GM12878 (cell line): Measurements from ENCODE around the gene LRRK1. TPM values are rescaled to one million over a fixed set of nuclear protein-coding genes. Genes with fewer than 3 reads are reported as not detected.

Experiments used
- ATAC-seq: fragments of 200-7000 bp; cut with Tn5 transposase; 3 replicates; pipeline ENCODE4 v1.9.1; 2020; ENCODE audit warnings: mild to moderate bottlenecking, moderate library complexity
- BruUV-seq: library from RNA; stranded (reverse); fragments of 400-500 nt; replicated peaks from 2 replicates; lab custom pipeline; 2021; lab: Mats Ljungman, UMichigan
- CTCF ChIA-PET: fragments of 300-600 bp; sonication (Branson Sonifier 250); formaldehyde crosslinking; extraction: SDS; loops from one replicate; lab custom pipeline; 2021; ENCODE audit warnings: inconsistent platforms; lab: Yijun Ruan, JAX
- POLR2A ChIA-PET: fragments of 350-600 bp; formaldehyde crosslinking; extraction: SDS; loops from one replicate; lab custom pipeline; 2021; ENCODE audit warnings: inconsistent platforms; lab: Charles Lee
- RAD21 ChIA-PET: fragments of 300-600 bp; sonication (Branson Sonifier 250); formaldehyde crosslinking; loops from one replicate; lab custom pipeline; 2023; ENCODE audit warnings: antibody characterized with exemption; ENCODE audit not compliant: unreplicated experiment; lab: Charles Lee
- SMC1A ChIA-PET: fragments of 300-600 bp; sonication (Branson Sonifier 250); formaldehyde crosslinking; loops from one replicate; lab custom pipeline; 2023; ENCODE audit not compliant: unreplicated experiment, uncharacterized antibody; lab: Charles Lee
- DNase-seq: peaks from one replicate; pipeline ENCODE4 v3.0.0-alpha.2; 2011; ENCODE audit warnings: low read depth, low spot score
- FAIRE-seq: peaks from 3 replicates; lab custom pipeline; 2011; peaks lifted over from hg19 to GRCh38; lab: Jason Lieb, UNC
- H2AFZ ChIP-seq: 2 replicates; pipeline ENCODE4 v1.6.0; 2011; ENCODE audit warnings: low read depth, low read length, control low read depth; ENCODE audit not compliant: control insufficient read depth
- H3K27ac ChIP-seq: 2 replicates; pipeline ENCODE4 v1.5.1; 2011; ENCODE audit warnings: control low read depth; ENCODE audit not compliant: control insufficient read depth, insufficient read depth
- H3K27me3 ChIP-seq, 2 experiments: replicated peaks in 1 of 2; 2 replicates each; pipeline versions ENCODE4 v1.6.0 to v1.6.1; 2011; ENCODE audit warnings: low read length in 1 of 2; ENCODE audit not compliant: control insufficient read depth in 2 of 2, insufficient read depth in 2 of 2
- H3K36me3 ChIP-seq, 2 experiments: 2 replicates each; pipeline ENCODE4 v1.5.1; 2011; ENCODE audit warnings: low read length in 1 of 2; ENCODE audit not compliant: control insufficient read depth in 2 of 2, insufficient read depth in 2 of 2
- H3K4me1 ChIP-seq: 2 replicates; pipeline ENCODE4 v1.6.1; 2011; ENCODE audit warnings: mild to moderate bottlenecking, low read length, moderate library complexity, mixed read lengths; ENCODE audit not compliant: control insufficient read depth, insufficient read depth
- H3K4me2 ChIP-seq: 2 replicates; pipeline ENCODE4 v1.6.0; 2011; ENCODE audit warnings: control low read depth; ENCODE audit not compliant: control insufficient read depth, insufficient read depth
- H3K4me3 ChIP-seq: fragments of 200-600 bp; sonication (generic); 2 replicates; pipeline ENCODE4 v1.5.1; 2016
- H3K79me2 ChIP-seq: 2 replicates; pipeline ENCODE4 v1.6.0; 2011; ENCODE audit warnings: low read length; ENCODE audit not compliant: control insufficient read depth, insufficient read depth
- H3K9ac ChIP-seq: 2 replicates; pipeline ENCODE4 v1.8.0; 2011; ENCODE audit warnings: low read length, control low read depth, mixed read lengths; ENCODE audit not compliant: control insufficient read depth, insufficient read depth
- H3K9me3 ChIP-seq: replicated peaks from 3 replicates; pipeline ENCODE4 v1.5.1; 2011; ENCODE audit warnings: mild to moderate bottlenecking, low read length; ENCODE audit not compliant: control insufficient read depth, insufficient read depth
- H4K20me1 ChIP-seq: 2 replicates; pipeline ENCODE4 v1.6.0; 2011; ENCODE audit not compliant: control insufficient read depth, insufficient read depth
- HDGF ChIP-seq: fragments of 450-650 bp; IDR thresholded peaks from 2 replicates; pipeline ENCODE4 v1.6.1; 2016; ENCODE audit warnings: antibody characterized with exemption
- JUND ChIP-seq: IDR thresholded peaks from 2 replicates; pipeline ENCODE4 v1.6.1; 2012; ENCODE audit warnings: low read depth, mild to moderate bottlenecking, low read length, improper control_type of control experiment, moderate library complexity
- KDM1A ChIP-seq: fragments of 200-600 bp; sonication (generic); IDR thresholded peaks from 2 replicates; pipeline ENCODE4 v1.6.1; 2016; ENCODE audit warnings: borderline replicate concordance
- PAX8 ChIP-seq: fragments of 450-650 bp; IDR thresholded peaks from 2 replicates; pipeline ENCODE4 v1.6.1; 2017; ENCODE audit warnings: mild to moderate bottlenecking, moderate library complexity
- WGBS: methylation state at CpG from one replicate; pipeline ENCODE4 v1.1.6; 2016; ENCODE audit warnings: low lambda C conversion rate; ENCODE audit not compliant: insufficient replicate concordance, insufficient coverage; ENCODE audit errors: missing lambda C conversion rate; 5-methylcytosine and 5-hydroxymethylcytosine counted together
- in situ Hi-C: fragments of 300-500 bp; cut with MboI; formaldehyde crosslinking; loops from 9 replicates; pipeline ENCODE4 v1.14.3; 2018; ENCODE audit warnings: mixed read lengths
- intact Hi-C: fragments of 100-400 bp; cut with micrococcal nuclease; formaldehyde crosslinking; loops from one replicate; pipeline ENCODE4 v1.14.2; 2022; ENCODE audit not compliant: unreplicated experiment
- polyA plus RNA-seq, 11 experiments: library from polyadenylated mRNA; depleted of rRNA in 4 of 11; unstranded in 6 of 11; stranded (reverse) in 5 of 11; fragments of >200 nt; fragmentation: Nextera tagmentation in 4 of 11; fragmentation: Illumina TruSeq in 1 of 11; extraction: Ambion mirVana in 4 of 11; extraction: Trizol in 1 of 11; gene quantifications; 1 replicate in 1 of 11; 2 replicates in 10 of 11; pipeline versions ENCODE4 v1.2.1 to v1.2.3, GENCODE V29; 2011 to 2016; ENCODE audit warnings: inconsistent platforms in 2 of 11, missing spikeins in 2 of 11, low read depth in 1 of 11
- total RNA-seq, 4 experiments: library from RNA; depleted of rRNA in 3 of 4; stranded (reverse); fragments of >200 nt in 3 of 4; fragmentation: Illumina TruSeq in 1 of 4; extraction: Trizol in 1 of 4; gene quantifications; 2 replicates each; pipeline versions ENCODE4 v1.2.1 to v1.2.3, GENCODE V29; 2013 to 2021
- TF ChIP-seq, protein P1 (sequence below): fragments of 450-650 bp; IDR thresholded peaks from 2 replicates; pipeline ENCODE4 v1.6.1; 2016; ENCODE audit warnings: mild to moderate bottlenecking, moderate library complexity, borderline replicate concordance

Gene LRRK1
- total and polyA plus RNA-seq, 10 of the 15 experiments (the other 5 are each of a cell fraction or from before 2014, with no cell fraction given) = 2.2 to 58.3 (median 17.9) TPM

DNA sequence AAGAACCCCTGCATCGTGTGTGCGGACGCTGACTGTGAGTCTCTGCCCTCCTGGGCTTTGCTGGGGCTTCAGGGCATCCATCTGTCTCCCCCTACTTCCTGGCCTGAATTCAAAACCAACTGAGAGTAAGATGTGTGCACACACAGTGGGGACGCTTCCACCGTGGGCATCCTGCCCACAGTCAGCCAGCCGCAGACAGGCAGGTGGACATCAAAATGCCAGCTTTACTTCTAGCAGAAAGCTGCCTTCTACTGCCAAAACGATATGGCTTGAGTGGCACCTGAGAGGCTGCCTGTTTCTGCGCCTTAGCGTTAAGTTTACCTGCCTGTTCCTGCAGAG is 21.0 kb upstream of the LRRK1 start:
- Histone ChIP-seq H3K4me3 (no peak overlapping the region), H3K9ac (no peak overlapping the region), H4K20me1 (no peaks in the 10 kb centered on the region), H3K79me2 (no peaks in the 10 kb centered on the region), H2AFZ (no peak overlapping the region), H3K4me2 (no peak overlapping the region), H3K36me3 (no peaks in the 10 kb centered on the region), H3K27me3 (peaks cover under 1 to 3% of the 10 kb centered on the region in 2 experiments; a peak in 2 of 4 replicates), H3K9me3 (no peaks in the 10 kb centered on the region), H3K27ac (no peak overlapping the region), H3K4me1 (no peaks in the 10 kb centered on the region)
- WGBS = 66% methylated on average over 9 of the region's 9 CpGs
- in situ Hi-C loops (no loop called here), intact Hi-C loops (no loop called here)
- TF ChIP-seq PAX8 (no peak), JUND (no peak), HDGF (no peak), KDM1A (no peak)
- TF ChIP-seq, protein P1, sequence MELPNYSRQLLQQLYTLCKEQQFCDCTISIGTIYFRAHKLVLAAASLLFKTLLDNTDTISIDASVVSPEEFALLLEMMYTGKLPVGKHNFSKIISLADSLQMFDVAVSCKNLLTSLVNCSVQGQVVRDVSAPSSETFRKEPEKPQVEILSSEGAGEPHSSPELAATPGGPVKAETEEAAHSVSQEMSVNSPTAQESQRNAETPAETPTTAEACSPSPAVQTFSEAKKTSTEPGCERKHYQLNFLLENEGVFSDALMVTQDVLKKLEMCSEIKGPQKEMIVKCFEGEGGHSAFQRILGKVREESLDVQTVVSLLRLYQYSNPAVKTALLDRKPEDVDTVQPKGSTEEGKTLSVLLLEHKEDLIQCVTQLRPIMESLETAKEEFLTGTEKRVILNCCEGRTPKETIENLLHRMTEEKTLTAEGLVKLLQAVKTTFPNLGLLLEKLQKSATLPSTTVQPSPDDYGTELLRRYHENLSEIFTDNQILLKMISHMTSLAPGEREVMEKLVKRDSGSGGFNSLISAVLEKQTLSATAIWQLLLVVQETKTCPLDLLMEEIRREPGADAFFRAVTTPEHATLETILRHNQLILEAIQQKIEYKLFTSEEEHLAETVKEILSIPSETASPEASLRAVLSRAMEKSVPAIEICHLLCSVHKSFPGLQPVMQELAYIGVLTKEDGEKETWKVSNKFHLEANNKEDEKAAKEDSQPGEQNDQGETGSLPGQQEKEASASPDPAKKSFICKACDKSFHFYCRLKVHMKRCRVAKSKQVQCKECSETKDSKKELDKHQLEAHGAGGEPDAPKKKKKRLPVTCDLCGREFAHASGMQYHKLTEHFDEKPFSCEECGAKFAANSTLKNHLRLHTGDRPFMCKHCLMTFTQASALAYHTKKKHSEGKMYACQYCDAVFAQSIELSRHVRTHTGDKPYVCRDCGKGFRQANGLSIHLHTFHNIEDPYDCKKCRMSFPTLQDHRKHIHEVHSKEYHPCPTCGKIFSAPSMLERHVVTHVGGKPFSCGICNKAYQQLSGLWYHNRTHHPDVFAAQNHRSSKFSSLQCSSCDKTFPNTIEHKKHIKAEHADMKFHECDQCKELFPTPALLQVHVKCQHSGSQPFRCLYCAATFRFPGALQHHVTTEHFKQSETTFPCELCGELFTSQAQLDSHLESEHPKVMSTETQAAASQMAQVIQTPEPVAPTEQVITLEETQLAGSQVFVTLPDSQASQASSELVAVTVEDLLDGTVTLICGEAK = no peak
- BruUV-seq = no TSS peak
- no peak for DNase-seq
- ChIA-PET RAD21 (no interaction called here), SMC1A (no interaction called here), CTCF (no interaction called here), POLR2A (no interaction called here)
- no peak for FAIRE-seq
- no peak for ATAC-seq
